ENCODE measurements around the gene SAMD14.

The SAMD14 gene

GRCh38 chr17:50147841-50148225 lies 17.9 kb upstream of the SAMD14 start:
- DNase-seq, result no peak

GRCh38 chr17:50146927-50147665 lies 17.1 kb upstream of the SAMD14 start:
- no peak for DNase-seq

GRCh38 chr17:50146230-50146926 lies 16.4 kb upstream of the SAMD14 start:
- DNase-seq, result no peak

GRCh38 chr17:50145532-50146229 lies 15.7 kb upstream of the SAMD14 start:
- DNase-seq, result no peak

- no peak for DNase-seq
Observed at GRCh38 chr17:50144845-50145531, 15.0 kb upstream of the SAMD14 start.

- no peak for DNase-seq
Observed at GRCh38 chr17:50144355-50144754, 14.4 kb upstream of the SAMD14 start.

GRCh38 chr17:50143461-50144176 lies 13.7 kb upstream of the SAMD14 start:
- DNase-seq, result no peak

GRCh38 chr17:50141745-50142110 lies 11.8 kb upstream of the SAMD14 start:
- no peak for DNase-seq

- no peak for DNase-seq
Observed at GRCh38 chr17:50141026-50141744, 11.2 kb upstream of the SAMD14 start.

- DNase-seq, result peak; percentile 61
Observed at GRCh38 chr17:50139950-50140885, 10.3 kb upstream of the SAMD14 start.

- no peak for DNase-seq
Observed at GRCh38 chr17:50139185-50139783, 9.3 kb upstream of the SAMD14 start.

- no peak for DNase-seq
Observed at GRCh38 chr17:50137042-50137441, 7.1 kb upstream of the SAMD14 start.

- DNase-seq, result no peak
Observed at GRCh38 chr17:50136096-50136687, 6.2 kb upstream of the SAMD14 start.

GRCh38 chr17:50135316-50136095 lies 5.5 kb upstream of the SAMD14 start:
- DNase-seq, result no peak

- DNase-seq, result no peak
Observed at GRCh38 chr17:50134206-50135110, 4.5 kb upstream of the SAMD14 start.

GRCh38 chr17:50133769-50134099 lies 3.8 kb upstream of the SAMD14 start:
- no peak for DNase-seq

GRCh38 chr17:50133028-50133768 lies 3.2 kb upstream of the SAMD14 start:
- no peak for DNase-seq
